K562 (cell line): ENCODE data around the gene CCDC90B. TPM values are rescaled to one million over a fixed set of nuclear protein-coding genes. Genes with fewer than 3 reads are reported as not detected.

Experiments
- HNRNPK ChIP-seq: fragments of 200-400 bp; formaldehyde crosslinking; IDR thresholded peaks from one replicate; pipeline ENCODE4 v1.6.1; 2018; ENCODE audit warnings: mild to moderate bottlenecking, low read depth, low read length; ENCODE audit not compliant: poor library complexity, severe bottlenecking
- KAT7 ChIP-seq: sonication (generic); formaldehyde crosslinking; IDR thresholded peaks from 2 replicates; pipeline ENCODE4 v1.8.0; 2022; ENCODE audit warnings: missing genetic modification reagents, mild to moderate bottlenecking, borderline replicate concordance
- SMAD1 ChIP-seq: fragments of 150-350 bp; IDR thresholded peaks from 2 replicates; pipeline ENCODE4 v1.6.1; 2014; ENCODE audit warnings: low read length, low read depth; ENCODE audit not compliant: partially characterized antibody
- STAT5A ChIP-seq: IDR thresholded peaks from 2 replicates; pipeline ENCODE4 v1.6.1; 2012; ENCODE audit warnings: low read length, inconsistent platforms, borderline replicate concordance
- polyA plus RNA-seq, 8 experiments: library from polyadenylated mRNA; depleted of rRNA in 4 of 8; stranded (reverse) in 5 of 8; unstranded in 3 of 8; fragments of >200 nt; fragmentation: Nextera tagmentation in 2 of 8; fragmentation: Illumina TruSeq in 1 of 8; extraction: Ambion mirVana in 2 of 8; extraction: Trizol in 1 of 8; gene quantifications; 2 replicates each; pipeline versions ENCODE4 v1.2.1 to v1.2.3, GENCODE V29; 2011 to 2014; ENCODE audit warnings: inconsistent platforms in 1 of 8, missing spikeins in 1 of 8
- total RNA-seq, 7 experiments: library from RNA; depleted of rRNA in 6 of 7; stranded (reverse); fragments of >200 nt in 6 of 7; fragmentation: Illumina TruSeq in 2 of 7; extraction: Trizol in 2 of 7; gene quantifications; 2 replicates each; pipeline versions ENCODE4 v1.2.1 to v1.2.3, GENCODE V29; 2011 to 2021; ENCODE audit warnings: low replicate concordance in 1 of 7
- TF ChIP-seq, protein P1 (sequence below), 2 experiments: fragments of 450-650 bp; formaldehyde crosslinking in 1 of 2; IDR thresholded peaks; 2 replicates each; pipeline versions ENCODE4 v1.4.0 to v1.6.1; 2014 to 2020; ENCODE audit warnings: mild to moderate bottlenecking in 2 of 2, borderline replicate concordance in 1 of 2, low read depth in 1 of 2

CCDC90B gene
- total and polyA plus RNA-seq, 9 of the 15 experiments (the other 6 are each of a cell fraction or from before 2014, with no cell fraction given): 26.6 to 63.6 (median 51.8) TPM

DNA sequence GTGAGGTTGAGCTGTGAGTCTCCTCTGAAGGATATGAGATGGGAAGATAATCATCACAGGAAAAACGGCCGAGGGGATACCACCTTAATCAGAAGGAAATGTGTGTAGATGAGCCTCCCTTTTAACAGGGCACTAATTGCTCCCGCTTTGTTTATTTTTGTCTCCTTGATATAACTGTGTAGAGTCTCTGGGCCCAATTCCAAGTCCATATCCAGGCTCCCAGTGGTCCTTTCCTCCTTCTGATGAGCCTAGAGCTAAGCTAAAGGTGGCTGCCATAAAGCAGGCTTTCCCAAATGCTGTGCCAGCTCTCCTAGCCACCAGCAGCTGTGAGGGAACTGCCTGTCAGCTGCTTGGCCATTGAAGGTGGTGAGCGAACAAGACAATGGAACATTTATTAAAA is 17.1 kb upstream of the CCDC90B start (continued):
- TF ChIP-seq, protein P1, sequence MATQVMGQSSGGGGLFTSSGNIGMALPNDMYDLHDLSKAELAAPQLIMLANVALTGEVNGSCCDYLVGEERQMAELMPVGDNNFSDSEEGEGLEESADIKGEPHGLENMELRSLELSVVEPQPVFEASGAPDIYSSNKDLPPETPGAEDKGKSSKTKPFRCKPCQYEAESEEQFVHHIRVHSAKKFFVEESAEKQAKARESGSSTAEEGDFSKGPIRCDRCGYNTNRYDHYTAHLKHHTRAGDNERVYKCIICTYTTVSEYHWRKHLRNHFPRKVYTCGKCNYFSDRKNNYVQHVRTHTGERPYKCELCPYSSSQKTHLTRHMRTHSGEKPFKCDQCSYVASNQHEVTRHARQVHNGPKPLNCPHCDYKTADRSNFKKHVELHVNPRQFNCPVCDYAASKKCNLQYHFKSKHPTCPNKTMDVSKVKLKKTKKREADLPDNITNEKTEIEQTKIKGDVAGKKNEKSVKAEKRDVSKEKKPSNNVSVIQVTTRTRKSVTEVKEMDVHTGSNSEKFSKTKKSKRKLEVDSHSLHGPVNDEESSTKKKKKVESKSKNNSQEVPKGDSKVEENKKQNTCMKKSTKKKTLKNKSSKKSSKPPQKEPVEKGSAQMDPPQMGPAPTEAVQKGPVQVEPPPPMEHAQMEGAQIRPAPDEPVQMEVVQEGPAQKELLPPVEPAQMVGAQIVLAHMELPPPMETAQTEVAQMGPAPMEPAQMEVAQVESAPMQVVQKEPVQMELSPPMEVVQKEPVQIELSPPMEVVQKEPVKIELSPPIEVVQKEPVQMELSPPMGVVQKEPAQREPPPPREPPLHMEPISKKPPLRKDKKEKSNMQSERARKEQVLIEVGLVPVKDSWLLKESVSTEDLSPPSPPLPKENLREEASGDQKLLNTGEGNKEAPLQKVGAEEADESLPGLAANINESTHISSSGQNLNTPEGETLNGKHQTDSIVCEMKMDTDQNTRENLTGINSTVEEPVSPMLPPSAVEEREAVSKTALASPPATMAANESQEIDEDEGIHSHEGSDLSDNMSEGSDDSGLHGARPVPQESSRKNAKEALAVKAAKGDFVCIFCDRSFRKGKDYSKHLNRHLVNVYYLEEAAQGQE (IDR thresholded peaks at IDR 0.05; ENCODE audit: borderline replicate concordance): no peak
- TF ChIP-seq, protein P1 (CRISPR knock-in tag; IDR thresholded peaks at IDR 0.05; ENCODE audit: low read depth): no peak
- TF ChIP-seq HNRNPK (no peak), KAT7 (CRISPR knock-in tag) (no peak), STAT5A (no peak), SMAD1 (no peak)
